HepG2 (cell line): Measurements from ENCODE around the gene PCGF2. TPM values are rescaled to one million over a fixed set of nuclear protein-coding genes. Genes with fewer than 3 reads are reported as not detected.

Experiments
- CAMTA2 ChIP-seq: sonication (generic); formaldehyde crosslinking; IDR thresholded peaks from 2 replicates; pipeline ENCODE4 v1.4.0; 2020; ENCODE audit warnings: mild to moderate bottlenecking, missing genetic modification reagents, borderline replicate concordance
- GABPB1 ChIP-seq: IDR thresholded peaks from 2 replicates; pipeline ENCODE4 v1.6.1; 2016; ENCODE audit warnings: mild to moderate bottlenecking, missing genetic modification reagents, moderate library complexity, missing compliant biosample characterization
- GATAD2A ChIP-seq: IDR thresholded peaks from 2 replicates; pipeline ENCODE4 v1.6.1; 2016
- MATR3 ChIP-seq: sonication (generic); formaldehyde crosslinking; IDR thresholded peaks from 2 replicates; pipeline ENCODE4 v1.4.0; 2020; ENCODE audit warnings: missing genetic modification reagents
- MEIS2 ChIP-seq: sonication (generic); formaldehyde crosslinking; IDR thresholded peaks from 2 replicates; pipeline ENCODE4 v1.9.0; 2021; ENCODE audit warnings: mild to moderate bottlenecking, missing genetic modification reagents
- MIER3 ChIP-seq: IDR thresholded peaks from 2 replicates; pipeline ENCODE4 v1.6.1; 2016; ENCODE audit warnings: missing compliant biosample characterization, borderline replicate concordance
- MTF1 ChIP-seq: sonication (generic); formaldehyde crosslinking; IDR thresholded peaks from 2 replicates; pipeline ENCODE4 v1.5.0; 2020; ENCODE audit warnings: missing genetic modification reagents
- NRL ChIP-seq: sonication (generic); formaldehyde crosslinking; IDR thresholded peaks from 2 replicates; pipeline ENCODE4 v1.5.0; 2020; ENCODE audit warnings: missing genetic modification reagents, mild to moderate bottlenecking, moderate library complexity, borderline replicate concordance
- RFX1 ChIP-seq: fragments of 450-650 bp; IDR thresholded peaks from 2 replicates; pipeline ENCODE4 v1.6.1; 2017
- SCMH1 ChIP-seq: sonication (generic); formaldehyde crosslinking; IDR thresholded peaks from 2 replicates; pipeline ENCODE4 v1.9.0; 2021; ENCODE audit warnings: missing genetic modification reagents, mild to moderate bottlenecking, borderline replicate concordance
- SIX1 ChIP-seq: sonication (generic); formaldehyde crosslinking; IDR thresholded peaks from 2 replicates; pipeline ENCODE4 v1.4.0; 2020; ENCODE audit warnings: missing genetic modification reagents, borderline replicate concordance
- SMAD3 ChIP-seq: sonication (generic); formaldehyde crosslinking; IDR thresholded peaks from 2 replicates; pipeline ENCODE4 v1.4.0; 2020; ENCODE audit warnings: missing genetic modification reagents
- TBX2 ChIP-seq: sonication (generic); formaldehyde crosslinking; IDR thresholded peaks from 2 replicates; pipeline ENCODE4 v1.5.0; 2020; ENCODE audit warnings: missing genetic modification reagents, mild to moderate bottlenecking, borderline replicate concordance
- ZBTB7A ChIP-seq: sonication (generic); formaldehyde crosslinking; IDR thresholded peaks from 2 replicates; pipeline ENCODE4 v1.8.0; 2022; ENCODE audit warnings: mild to moderate bottlenecking, missing genetic modification reagents
- ZFP82 ChIP-seq: sonication (generic); formaldehyde crosslinking; IDR thresholded peaks from 2 replicates; pipeline ENCODE4 v1.5.1; 2020; ENCODE audit warnings: mild to moderate bottlenecking, missing genetic modification reagents, borderline replicate concordance
- ZFYVE20 ChIP-seq: sonication (generic); formaldehyde crosslinking; IDR thresholded peaks from 2 replicates; pipeline ENCODE4 v1.8.0; 2023; ENCODE audit warnings: low read depth, mild to moderate bottlenecking, moderate library complexity, missing genetic modification reagents, borderline replicate concordance
- ZNF180 ChIP-seq: sonication (generic); formaldehyde crosslinking; IDR thresholded peaks from 2 replicates; pipeline ENCODE4 v1.4.0; 2020; ENCODE audit warnings: low read depth, missing genetic modification reagents, borderline replicate concordance
- ZNF251 ChIP-seq: sonication (generic); formaldehyde crosslinking; IDR thresholded peaks from 2 replicates; pipeline ENCODE4 v1.9.0; 2021; ENCODE audit warnings: mild to moderate bottlenecking, missing genetic modification reagents
- ZNF274 ChIP-seq: sonication (generic); formaldehyde crosslinking; IDR thresholded peaks from 2 replicates; pipeline ENCODE4 v1.5.1; 2020; ENCODE audit warnings: mild to moderate bottlenecking, missing genetic modification reagents
- ZNF431 ChIP-seq: sonication (generic); formaldehyde crosslinking; IDR thresholded peaks from 2 replicates; pipeline ENCODE4 v1.9.0; 2022; ENCODE audit warnings: missing genetic modification reagents, low read depth, mild to moderate bottlenecking, borderline replicate concordance
- ZNF432 ChIP-seq: sonication (generic); formaldehyde crosslinking; IDR thresholded peaks from 2 replicates; pipeline ENCODE4 v1.5.0; 2020; ENCODE audit warnings: missing genetic modification reagents, mild to moderate bottlenecking, borderline replicate concordance
- ZNF501 ChIP-seq: sonication (generic); formaldehyde crosslinking; IDR thresholded peaks from 2 replicates; pipeline ENCODE4 v1.5.1; 2020; ENCODE audit warnings: mild to moderate bottlenecking, moderate library complexity, missing genetic modification reagents
- ZNF7 ChIP-seq: IDR thresholded peaks from 2 replicates; pipeline ENCODE4 v1.6.1; 2016; ENCODE audit warnings: missing biosample characterization, missing genetic modification reagents
- ZNF75D ChIP-seq: sonication (generic); formaldehyde crosslinking; IDR thresholded peaks from 2 replicates; pipeline ENCODE4 v1.8.1; 2023; ENCODE audit warnings: missing genetic modification reagents, mild to moderate bottlenecking, borderline replicate concordance
- ZSCAN22 ChIP-seq: sonication (generic); formaldehyde crosslinking; IDR thresholded peaks from 2 replicates; pipeline ENCODE4 v1.4.0; 2020; ENCODE audit warnings: mild to moderate bottlenecking, missing genetic modification reagents
- polyA plus RNA-seq, 8 experiments: library from polyadenylated mRNA; depleted of rRNA in 3 of 8; stranded (reverse) in 7 of 8; unstranded in 1 of 8; fragments of >200 nt; fragmentation: Illumina TruSeq in 4 of 8; extraction: Trizol in 4 of 8; gene quantifications; 2 replicates each; pipeline versions ENCODE4 v1.2.1 to v1.2.3, GENCODE V29; 2011 to 2016; ENCODE audit warnings: low read depth in 4 of 8, missing spikeins in 1 of 8, mixed read lengths in 1 of 8; ENCODE audit not compliant: insufficient read depth in 1 of 8
- total RNA-seq, 5 experiments: library from RNA; depleted of rRNA; stranded (reverse); fragments of >200 nt; fragmentation: Illumina TruSeq; extraction: Trizol; gene quantifications; 2 replicates each; pipeline ENCODE4 v1.2.3, GENCODE V29; 2016; ENCODE audit warnings: low read depth in 1 of 5
- TF ChIP-seq, protein P1 (sequence below): sonication (generic); formaldehyde crosslinking; IDR thresholded peaks from 2 replicates; pipeline ENCODE4 v1.4.0; 2020; ENCODE audit warnings: missing genetic modification reagents, mild to moderate bottlenecking, borderline replicate concordance
- TF ChIP-seq, protein P2 (sequence below): sonication (generic); formaldehyde crosslinking; IDR thresholded peaks from 2 replicates; pipeline ENCODE4 v1.5.0; 2020; ENCODE audit warnings: missing genetic modification reagents

The PCGF2 gene
- total and polyA plus RNA-seq, 2 of the 13 experiments (the other 11 are each of a cell fraction or from before 2014, with no cell fraction given), result 11.6 to 29.4 TPM

DNA sequence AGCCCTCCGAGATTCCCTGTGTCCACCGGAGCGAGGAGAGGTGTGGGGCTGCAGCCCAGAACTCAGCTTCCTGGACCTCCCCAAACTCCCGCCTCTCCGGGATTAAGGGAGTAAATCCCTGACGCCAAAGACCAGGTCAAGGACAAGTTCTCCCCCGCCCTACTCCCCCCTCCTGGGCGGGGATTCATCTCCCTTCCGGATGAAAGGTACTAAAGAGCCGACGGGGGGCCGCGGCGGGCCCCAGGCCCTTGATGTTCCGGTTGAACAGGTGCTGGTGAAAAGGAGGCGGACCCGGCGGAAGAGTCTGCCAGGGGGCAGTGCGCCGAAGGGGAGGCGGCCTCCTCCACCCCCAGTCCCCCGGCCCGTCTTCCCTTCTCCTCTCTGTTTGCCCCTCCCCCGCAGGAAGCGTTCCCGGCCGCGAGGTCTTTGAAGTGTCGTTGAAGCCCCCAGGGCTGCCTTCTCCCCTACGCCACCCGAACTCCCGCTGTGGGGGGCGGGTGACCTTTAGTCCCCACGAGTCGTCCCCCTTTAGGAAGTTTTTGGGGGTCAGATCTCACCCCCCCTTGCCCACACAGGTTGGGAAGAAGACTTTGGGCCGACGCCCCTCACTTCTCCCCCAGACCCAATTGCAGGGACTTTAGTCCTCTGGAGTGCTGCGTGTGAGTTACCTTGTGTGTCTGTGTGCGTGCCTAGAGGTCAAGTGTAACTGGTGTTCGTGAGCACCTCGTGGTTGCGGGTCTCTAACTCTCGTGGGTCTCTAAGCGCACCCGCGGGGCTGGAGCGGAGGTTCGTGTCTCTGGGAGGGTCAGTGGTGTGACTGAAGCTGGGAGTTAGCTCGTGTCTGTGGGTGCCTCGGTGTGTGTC, 44.2 kb downstream of the PCGF2 start (continued):
- TF ChIP-seq ZNF501 (CRISPR knock-in tag) (peak; percentile 77), GABPB1 (CRISPR knock-in tag) (peak; percentile 95), MEIS2 (CRISPR knock-in tag) (peak; percentile 98), ZNF180 (no peak), NRL (peak; percentile 98), SCMH1 (CRISPR knock-in tag) (no peak), ZNF431 (CRISPR knock-in tag) (peak; percentile 83; the same call in 1 of the 2 replicates), MATR3 (CRISPR knock-in tag) (no peak), ZNF251 (CRISPR knock-in tag) (no peak), TBX2 (CRISPR knock-in tag) (peak; percentile 99), SIX1 (peak; percentile 83; the same call in 1 of the 2 replicates), ZSCAN22 (CRISPR knock-in tag) (peak; percentile 63; the same call in 1 of the 2 replicates), MIER3 (CRISPR knock-in tag) (peak; percentile 98), ZNF432 (CRISPR knock-in tag) (no peak), ZNF75D (CRISPR knock-in tag) (peak; percentile 85; the same call in 1 of the 2 replicates), RFX1 (no peak), MTF1 (CRISPR knock-in tag) (no peak; the same call in none of the 2 replicates), SMAD3 (CRISPR knock-in tag) (peak; percentile 99), ZFYVE20 (CRISPR knock-in tag) (no peak), CAMTA2 (CRISPR knock-in tag) (peak; percentile 97; the same call in 1 of the 2 replicates), ZNF7 (no peak), ZNF274 (CRISPR knock-in tag) (peak; percentile 67; the same call in 1 of the 2 replicates), GATAD2A (peak; percentile 92), ZBTB7A (peak; percentile 99), ZFP82 (CRISPR knock-in tag) (peak; percentile 97)
- TF ChIP-seq, protein P1, sequence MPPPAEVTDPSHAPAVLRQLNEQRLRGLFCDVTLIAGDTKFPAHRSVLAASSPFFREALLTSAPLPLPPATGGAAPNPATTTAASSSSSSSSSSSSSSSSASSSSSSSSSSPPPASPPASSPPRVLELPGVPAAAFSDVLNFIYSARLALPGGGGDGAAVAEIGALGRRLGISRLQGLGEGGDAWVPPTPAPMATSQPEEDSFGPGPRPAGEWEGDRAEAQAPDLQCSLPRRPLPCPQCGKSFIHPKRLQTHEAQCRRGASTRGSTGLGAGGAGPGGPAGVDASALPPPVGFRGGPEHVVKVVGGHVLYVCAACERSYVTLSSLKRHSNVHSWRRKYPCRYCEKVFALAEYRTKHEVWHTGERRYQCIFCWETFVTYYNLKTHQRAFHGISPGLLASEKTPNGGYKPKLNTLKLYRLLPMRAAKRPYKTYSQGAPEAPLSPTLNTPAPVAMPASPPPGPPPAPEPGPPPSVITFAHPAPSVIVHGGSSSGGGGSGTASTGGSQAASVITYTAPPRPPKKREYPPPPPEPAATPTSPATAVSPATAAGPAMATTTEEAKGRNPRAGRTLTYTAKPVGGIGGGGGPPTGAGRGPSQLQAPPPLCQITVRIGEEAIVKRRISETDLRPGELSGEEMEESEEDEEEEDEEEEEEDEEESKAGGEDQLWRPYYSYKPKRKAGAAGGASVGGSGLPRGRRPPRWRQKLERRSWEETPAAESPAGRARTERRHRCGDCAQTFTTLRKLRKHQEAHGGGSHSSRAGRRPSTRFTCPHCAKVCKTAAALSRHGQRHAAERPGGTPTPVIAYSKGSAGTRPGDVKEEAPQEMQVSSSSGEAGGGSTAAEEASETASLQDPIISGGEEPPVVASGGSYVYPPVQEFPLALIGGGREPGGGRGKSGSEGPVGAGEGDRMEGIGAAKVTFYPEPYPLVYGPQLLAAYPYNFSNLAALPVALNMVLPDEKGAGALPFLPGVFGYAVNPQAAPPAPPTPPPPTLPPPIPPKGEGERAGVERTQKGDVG (CRISPR knock-in tag), result peak; percentile 70; the same call in 1 of the 2 replicates
- TF ChIP-seq, protein P2, sequence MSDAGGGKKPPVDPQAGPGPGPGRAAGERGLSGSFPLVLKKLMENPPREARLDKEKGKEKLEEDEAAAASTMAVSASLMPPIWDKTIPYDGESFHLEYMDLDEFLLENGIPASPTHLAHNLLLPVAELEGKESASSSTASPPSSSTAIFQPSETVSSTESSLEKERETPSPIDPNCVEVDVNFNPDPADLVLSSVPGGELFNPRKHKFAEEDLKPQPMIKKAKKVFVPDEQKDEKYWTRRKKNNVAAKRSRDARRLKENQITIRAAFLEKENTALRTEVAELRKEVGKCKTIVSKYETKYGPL (CRISPR knock-in tag), result no peak
